ENCODE results near the gene REC8.

DNA sequence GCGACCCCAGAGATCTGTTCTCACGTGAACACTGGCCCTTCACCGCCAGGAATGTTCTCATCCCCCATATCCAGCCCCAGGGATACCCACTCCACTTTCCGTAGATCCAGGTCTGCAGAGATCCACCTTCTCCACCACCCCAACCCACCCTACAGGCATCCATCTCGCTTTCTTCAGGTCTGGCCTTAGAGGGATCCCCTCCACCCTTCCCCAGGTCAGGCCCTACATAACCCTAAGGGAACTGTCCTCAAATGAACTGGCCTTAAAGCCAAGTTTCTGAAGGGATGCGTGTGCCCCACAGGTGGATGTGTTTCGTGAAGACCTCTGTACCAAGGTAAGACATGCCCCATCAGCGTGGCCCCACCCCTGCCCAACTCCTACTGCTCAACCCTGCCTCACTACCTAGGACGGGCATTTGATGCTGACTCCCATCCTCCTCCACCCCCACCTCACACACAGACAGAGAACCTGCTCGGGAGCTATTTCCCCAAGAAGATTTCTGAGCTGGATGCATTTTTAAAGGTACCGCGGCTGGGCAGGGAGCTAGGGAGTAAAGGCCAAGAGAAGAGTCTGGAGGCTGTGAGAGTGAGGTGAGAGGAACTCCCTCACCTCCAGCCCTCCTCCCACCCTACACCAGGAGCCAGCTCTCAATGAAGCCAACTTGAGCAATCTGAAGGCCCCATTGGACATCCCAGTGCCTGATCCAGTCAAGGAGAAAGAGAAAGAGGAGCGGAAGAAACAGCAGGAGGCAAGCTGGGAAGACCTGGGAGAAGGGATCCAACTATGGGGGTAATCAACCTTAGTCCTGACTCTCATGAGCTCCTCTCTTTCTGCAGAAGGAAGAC lies 35.0 kb upstream of the REC8 start:
- TF ChIP-seq, protein P1, sequence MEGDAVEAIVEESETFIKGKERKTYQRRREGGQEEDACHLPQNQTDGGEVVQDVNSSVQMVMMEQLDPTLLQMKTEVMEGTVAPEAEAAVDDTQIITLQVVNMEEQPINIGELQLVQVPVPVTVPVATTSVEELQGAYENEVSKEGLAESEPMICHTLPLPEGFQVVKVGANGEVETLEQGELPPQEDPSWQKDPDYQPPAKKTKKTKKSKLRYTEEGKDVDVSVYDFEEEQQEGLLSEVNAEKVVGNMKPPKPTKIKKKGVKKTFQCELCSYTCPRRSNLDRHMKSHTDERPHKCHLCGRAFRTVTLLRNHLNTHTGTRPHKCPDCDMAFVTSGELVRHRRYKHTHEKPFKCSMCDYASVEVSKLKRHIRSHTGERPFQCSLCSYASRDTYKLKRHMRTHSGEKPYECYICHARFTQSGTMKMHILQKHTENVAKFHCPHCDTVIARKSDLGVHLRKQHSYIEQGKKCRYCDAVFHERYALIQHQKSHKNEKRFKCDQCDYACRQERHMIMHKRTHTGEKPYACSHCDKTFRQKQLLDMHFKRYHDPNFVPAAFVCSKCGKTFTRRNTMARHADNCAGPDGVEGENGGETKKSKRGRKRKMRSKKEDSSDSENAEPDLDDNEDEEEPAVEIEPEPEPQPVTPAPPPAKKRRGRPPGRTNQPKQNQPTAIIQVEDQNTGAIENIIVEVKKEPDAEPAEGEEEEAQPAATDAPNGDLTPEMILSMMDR (IDR thresholded peaks at IDR 0.05), result no peak
- no peak for TF ChIP-seq POLR2A (IDR thresholded peaks at IDR 0.05)
